GM21381 (cell line): Measurements from ENCODE around the gene MAP10.

Experiments
- ATAC-seq: cut with Tn5 transposase; IDR thresholded peaks from one replicate; pipeline ENCODE4 v1.9.1; 2021; ENCODE audit warnings: mild to moderate bottlenecking, moderate library complexity; ENCODE audit not compliant: unreplicated experiment

Gene MAP10

GRCh38 chr1:232853994-232854797 is 49.0 kb downstream of the MAP10 start:
- no peak for ATAC-seq

DNA sequence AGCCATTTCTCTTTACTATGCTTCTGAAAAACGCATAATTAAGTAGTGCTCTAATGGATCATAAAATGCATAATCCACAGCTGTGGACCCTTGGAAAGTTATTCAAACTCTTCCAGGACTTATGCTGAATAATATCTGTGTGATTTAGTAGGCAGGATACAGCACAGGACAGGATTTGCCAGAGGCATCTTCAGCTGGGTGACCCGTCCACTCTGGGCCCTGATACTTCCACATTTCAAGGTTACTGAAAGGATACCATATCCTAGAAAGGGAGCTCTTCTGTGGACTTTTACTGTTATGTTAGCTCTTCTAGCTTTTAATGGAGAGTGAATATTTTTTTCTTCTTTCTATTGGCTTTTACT is 49.6 kb downstream of the MAP10 start:
- ATAC-seq, result no peak

DNA sequence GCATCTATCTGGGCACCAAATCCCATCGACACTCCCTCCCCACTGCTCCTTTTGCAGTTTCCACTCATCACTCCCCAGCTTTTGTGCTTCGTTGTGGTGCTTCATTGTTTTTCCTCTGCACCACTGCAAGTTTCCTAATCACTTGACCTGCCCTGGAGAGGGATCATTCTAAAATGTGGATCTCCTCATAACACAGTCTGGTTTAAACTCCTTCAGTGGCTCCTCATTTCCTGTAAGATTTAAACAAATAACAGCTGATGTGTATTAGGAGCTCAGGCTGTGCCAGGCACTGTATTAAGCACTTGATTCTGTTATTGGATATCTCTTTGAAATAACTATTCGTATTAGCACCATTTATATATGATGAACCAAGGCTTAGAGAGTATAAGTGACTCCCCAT is 51.3 kb downstream of the MAP10 start:
- no peak for ATAC-seq
